NCI-H82 treated with DMSO at 0.1 percent for 48 hours (cell line): ENCODE data around the gene CLEC2B.
"Not testable (repeated sequence)": the region's sequence is repeated elsewhere in the genome, so short reads cannot be mapped to it uniquely, and the experiment has no call there.

ENCODE experiments used
- DNase-seq: peaks from one replicate; lab custom pipeline; 2025; ENCODE audit not compliant: unreplicated experiment; lab: John Stamatoyannopoulos, UW

CLEC2B gene

GRCh38 chr12:9869307-9870161 is at the start of gene CLEC2B:
CLEC2B (minus strand) TSS chr12:9869354.
- DNase-seq: no peak

- DNase-seq: no peak
Observed at GRCh38 chr12:9911708-9912107, 42.6 kb upstream of the CLEC2B start.

GRCh38 chr12:9910716-9911421 is 41.7 kb upstream of the CLEC2B start:
- no peak for DNase-seq

GRCh38 chr12:9909724-9910123 is 40.6 kb upstream of the CLEC2B start:
- no peak for DNase-seq

- DNase-seq: no peak
Observed at GRCh38 chr12:9908350-9908749, 39.2 kb upstream of the CLEC2B start.

- DNase-seq: no peak
Observed at GRCh38 chr12:9907769-9908168, 38.6 kb upstream of the CLEC2B start.

GRCh38 chr12:9906873-9907272 is 37.7 kb upstream of the CLEC2B start:
- no peak for DNase-seq

GRCh38 chr12:9902539-9903228 is 33.5 kb upstream of the CLEC2B start:
- no peak for DNase-seq

GRCh38 chr12:9900930-9901329 is 31.8 kb upstream of the CLEC2B start:
- DNase-seq: no peak

GRCh38 chr12:9899209-9899608 is 30.1 kb upstream of the CLEC2B start:
- no peak for DNase-seq

- no peak for DNase-seq
Observed at GRCh38 chr12:9897535-9897934, 28.4 kb upstream of the CLEC2B start.

GRCh38 chr12:9895215-9895971 is 26.2 kb upstream of the CLEC2B start:
- no peak for DNase-seq

GRCh38 chr12:9888665-9889273 is 19.6 kb upstream of the CLEC2B start:
- DNase-seq: no peak

GRCh38 chr12:9883175-9883574 is 14.0 kb upstream of the CLEC2B start:
- DNase-seq: no peak

- DNase-seq: no peak
Observed at GRCh38 chr12:9881988-9882387, 12.8 kb upstream of the CLEC2B start.

GRCh38 chr12:9881246-9881645 is 12.1 kb upstream of the CLEC2B start, which contains the start of gene KLRF2:
KLRF2 (plus strand) TSS chr12:9881489; CDS start chr12:9881596, 107 bp downstream.
- no peak for DNase-seq

GRCh38 chr12:9880532-9881078 is 11.5 kb upstream of the CLEC2B start:
- DNase-seq: no peak

GRCh38 chr12:9876120-9876519 is 7.0 kb upstream of the CLEC2B start:
- DNase-seq: not testable (repeated sequence)

GRCh38 chr12:9872742-9873141 is 3.6 kb upstream of the CLEC2B start:
- no peak for DNase-seq

- no peak for DNase-seq
Observed at GRCh38 chr12:9872162-9872561, 3.0 kb upstream of the CLEC2B start.
